A673 (cell line): Measurements from ENCODE around the gene ACTMAP.
"Not testable (repeated sequence)": the region's sequence is repeated elsewhere in the genome, so short reads cannot be mapped to it uniquely, and the experiment has no call there.

Experiments used
- EZH2 ChIP-seq: fragments of 200-600 bp; sonication (generic); IDR thresholded peaks from 2 replicates; pipeline ENCODE4 v1.6.1; 2017; ENCODE audit warnings: borderline replicate concordance, low read depth, mild to moderate bottlenecking, mixed read lengths, antibody characterized with exemption, low read length; ENCODE audit not compliant: poor library complexity, severe bottlenecking
- TF ChIP-seq, protein P1 (sequence below): fragments of 300-800, 200-600 bp; sonication (generic); conservative IDR thresholded peaks from 2 replicates; pipeline ENCODE4 v1.5.1; 2017; ENCODE audit warnings: low read depth, mild to moderate bottlenecking, antibody characterized with exemption, low read length, moderate library complexity, mixed read lengths

DNA sequence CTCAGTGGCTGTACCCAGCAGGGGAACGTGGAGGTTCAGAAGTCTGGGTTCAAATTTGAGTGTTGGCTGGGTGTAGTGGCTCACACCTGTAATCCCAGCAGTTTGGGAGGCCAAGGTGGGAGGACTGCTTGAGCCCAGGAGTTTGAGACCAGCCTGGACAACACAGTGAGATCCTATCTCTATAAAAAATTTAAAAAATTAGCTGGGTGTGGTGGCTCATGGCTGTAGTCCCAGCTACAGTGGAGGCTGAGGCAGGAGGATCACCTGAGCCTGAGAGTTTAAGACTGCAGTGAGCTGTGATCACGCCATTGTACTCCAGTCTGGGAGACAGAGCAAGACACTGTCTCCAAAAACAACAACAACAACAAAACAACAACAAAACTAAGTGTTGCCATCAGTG is 33.9 kb upstream of the ACTMAP start:
- TF ChIP-seq, protein P1, sequence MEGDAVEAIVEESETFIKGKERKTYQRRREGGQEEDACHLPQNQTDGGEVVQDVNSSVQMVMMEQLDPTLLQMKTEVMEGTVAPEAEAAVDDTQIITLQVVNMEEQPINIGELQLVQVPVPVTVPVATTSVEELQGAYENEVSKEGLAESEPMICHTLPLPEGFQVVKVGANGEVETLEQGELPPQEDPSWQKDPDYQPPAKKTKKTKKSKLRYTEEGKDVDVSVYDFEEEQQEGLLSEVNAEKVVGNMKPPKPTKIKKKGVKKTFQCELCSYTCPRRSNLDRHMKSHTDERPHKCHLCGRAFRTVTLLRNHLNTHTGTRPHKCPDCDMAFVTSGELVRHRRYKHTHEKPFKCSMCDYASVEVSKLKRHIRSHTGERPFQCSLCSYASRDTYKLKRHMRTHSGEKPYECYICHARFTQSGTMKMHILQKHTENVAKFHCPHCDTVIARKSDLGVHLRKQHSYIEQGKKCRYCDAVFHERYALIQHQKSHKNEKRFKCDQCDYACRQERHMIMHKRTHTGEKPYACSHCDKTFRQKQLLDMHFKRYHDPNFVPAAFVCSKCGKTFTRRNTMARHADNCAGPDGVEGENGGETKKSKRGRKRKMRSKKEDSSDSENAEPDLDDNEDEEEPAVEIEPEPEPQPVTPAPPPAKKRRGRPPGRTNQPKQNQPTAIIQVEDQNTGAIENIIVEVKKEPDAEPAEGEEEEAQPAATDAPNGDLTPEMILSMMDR: not testable (repeated sequence)
- not testable (repeated sequence) for TF ChIP-seq EZH2
